Suppressor macrophage treated with lipopolysaccharide for 1 hour (primary cell): ENCODE data around the gene ANGPTL8.

ENCODE experiments used
- DNase-seq, 3 donors: peaks; one replicate each; pipeline ENCODE4 v3.0.0-alpha.2; 2020 to 2022

Gene ANGPTL8

DNA sequence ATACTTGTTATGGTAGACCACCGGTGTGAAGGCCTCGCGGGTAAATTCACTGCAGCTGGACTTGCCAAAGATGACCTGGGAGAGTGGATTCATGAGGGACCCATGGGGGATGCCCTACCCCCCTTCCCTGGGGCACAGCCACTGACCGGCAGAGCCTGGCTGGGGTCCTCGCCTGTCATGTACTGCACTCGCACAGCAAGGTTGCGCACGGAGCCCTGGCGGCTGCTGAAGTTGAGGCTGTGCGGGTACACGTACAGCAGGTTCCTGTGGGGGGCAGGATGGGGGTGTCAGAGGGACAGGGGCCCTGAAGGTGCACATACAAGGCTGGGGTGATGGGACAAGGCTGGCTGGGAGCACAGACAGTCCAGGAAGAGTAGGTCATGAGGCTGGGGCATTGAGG, 1.4 kb upstream of the ANGPTL8 start:
- no peak for DNase-seq

DNA sequence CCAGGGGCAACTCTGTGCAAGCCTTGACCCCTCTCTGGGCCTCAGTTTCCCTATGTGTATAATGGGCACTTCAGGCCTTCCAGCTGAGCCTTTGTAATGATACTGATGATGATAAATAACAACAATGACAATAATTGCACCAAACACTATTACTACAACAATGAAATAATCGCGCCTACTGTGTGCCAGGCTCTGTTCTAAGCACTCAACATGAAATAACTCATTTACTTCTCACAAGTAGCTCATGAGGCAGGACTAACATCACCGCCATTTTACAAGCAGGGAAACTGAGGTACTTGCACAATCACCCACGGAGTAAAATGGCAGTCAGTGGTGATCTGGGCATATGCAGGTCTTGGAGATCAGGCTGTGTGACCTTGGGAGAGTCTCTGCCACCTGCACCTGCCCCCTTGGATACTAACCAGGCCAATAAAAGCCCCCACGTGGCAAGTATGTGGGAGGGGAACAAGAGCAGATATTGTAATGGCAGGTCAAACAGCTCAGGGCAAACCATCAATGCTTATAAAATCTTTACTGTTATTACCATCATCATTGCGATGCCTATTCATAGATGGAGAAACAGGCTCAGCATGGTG, 540 bp upstream of the ANGPTL8 start:
- no peak for DNase-seq

DNA sequence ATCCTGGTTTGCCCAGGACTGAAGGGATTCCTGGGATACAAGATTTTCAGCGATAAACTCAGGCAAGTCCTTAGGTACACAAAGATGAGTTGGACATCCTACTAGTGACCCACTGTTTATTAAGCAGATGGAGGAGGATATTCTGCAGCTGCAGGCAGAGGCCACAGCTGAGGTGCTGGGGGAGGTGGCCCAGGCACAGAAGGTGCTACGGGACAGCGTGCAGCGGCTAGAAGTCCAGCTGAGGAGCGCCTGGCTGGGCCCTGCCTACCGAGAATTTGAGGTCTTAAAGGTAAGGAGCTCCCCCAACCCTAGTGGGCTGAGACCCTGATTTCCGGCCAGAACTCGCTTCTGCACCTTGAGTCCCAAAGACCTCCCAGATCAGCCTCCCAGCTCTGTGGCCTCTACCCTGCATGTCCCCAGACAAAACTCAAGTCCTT, 607 bp downstream of the ANGPTL8 start:
- DNase-seq: no peak

DNA sequence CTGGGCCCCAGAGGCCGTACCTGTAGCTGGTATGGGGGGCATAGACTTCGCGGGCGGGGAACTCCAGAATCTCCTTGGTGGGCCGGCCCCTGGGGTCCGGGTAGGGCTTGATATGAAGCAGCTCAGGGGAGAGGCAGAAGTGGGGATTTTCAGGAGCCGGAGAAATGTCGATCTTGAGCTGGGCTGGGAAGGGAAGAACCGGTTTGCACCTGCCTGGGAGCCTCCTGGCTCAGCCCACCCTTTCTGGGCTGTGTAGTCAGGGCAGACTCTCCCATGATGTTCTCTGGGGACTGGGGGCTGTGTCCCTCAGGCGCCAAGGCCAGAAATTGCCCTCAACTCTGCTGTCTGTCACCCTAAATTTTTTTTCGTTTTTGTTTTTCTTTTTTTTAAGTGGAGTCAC, 2.6 kb downstream of the ANGPTL8 start:
- DNase-seq: no peak

DNA sequence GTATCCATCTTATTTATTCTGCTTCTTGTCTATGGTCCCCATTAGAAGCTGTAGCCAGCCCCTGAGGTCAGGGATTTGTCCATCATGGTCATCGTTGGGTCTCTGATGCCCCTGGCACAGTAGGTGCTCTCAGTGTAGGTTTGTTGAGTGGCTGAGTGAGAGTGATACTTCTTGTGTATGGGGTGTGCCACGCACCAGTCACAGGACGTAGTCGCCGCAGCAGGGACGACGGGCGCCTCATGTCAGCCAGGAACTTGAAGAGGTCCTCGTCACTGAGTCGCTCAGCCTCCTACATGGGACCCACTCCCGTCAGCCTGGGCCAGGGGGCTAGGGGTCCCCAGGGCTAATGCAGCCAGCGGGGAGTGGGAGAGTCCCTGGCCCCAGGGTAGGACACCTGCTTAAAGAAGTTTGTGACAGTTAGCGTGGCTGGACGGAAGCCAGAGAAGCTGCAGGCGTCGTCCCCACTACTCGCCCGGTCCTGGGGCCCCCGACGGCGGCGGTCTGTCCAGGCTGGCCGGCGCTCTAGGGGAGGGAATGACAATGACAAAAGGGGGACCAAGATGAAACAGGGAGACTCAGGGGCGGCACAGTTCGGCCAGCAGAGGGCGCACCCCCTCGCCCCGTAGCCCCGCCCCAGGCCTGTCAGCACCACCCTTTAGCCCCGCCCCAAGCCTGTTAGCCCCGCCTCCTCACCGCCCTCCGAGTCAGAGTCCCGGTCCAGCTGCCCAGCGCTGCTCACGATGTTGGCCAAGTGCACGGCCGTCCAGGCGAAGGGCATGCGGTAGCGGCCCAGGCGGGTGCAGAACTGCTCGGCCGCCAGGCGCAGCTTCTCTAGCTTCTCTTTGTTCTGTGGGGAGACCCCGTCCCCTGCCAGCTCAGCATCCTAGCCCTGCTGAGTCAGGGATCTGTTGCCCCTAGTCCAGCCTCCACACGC, 3.7 kb downstream of the ANGPTL8 start:
- peak; percentile 88 to 97 (median 95) for DNase-seq

DNA sequence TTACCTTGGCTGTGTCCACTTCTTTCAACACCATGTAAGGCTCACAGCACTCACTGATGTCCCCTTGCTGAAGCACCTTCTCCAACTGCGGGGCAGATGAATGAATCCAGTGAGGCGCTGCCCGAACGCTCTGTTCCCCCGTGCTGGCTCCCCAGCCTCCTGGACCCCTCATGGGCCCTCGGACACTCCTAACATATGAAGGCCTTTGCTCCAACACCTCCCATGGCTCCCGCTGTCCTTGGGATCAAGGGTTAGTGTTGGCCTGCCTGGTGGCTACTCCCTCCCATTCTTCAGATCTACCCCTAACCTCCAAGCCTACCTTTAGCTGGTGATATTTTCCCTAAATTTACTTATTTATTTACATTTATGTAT, 4.4 kb downstream of the ANGPTL8 start:
- DNase-seq: no peak

DNA sequence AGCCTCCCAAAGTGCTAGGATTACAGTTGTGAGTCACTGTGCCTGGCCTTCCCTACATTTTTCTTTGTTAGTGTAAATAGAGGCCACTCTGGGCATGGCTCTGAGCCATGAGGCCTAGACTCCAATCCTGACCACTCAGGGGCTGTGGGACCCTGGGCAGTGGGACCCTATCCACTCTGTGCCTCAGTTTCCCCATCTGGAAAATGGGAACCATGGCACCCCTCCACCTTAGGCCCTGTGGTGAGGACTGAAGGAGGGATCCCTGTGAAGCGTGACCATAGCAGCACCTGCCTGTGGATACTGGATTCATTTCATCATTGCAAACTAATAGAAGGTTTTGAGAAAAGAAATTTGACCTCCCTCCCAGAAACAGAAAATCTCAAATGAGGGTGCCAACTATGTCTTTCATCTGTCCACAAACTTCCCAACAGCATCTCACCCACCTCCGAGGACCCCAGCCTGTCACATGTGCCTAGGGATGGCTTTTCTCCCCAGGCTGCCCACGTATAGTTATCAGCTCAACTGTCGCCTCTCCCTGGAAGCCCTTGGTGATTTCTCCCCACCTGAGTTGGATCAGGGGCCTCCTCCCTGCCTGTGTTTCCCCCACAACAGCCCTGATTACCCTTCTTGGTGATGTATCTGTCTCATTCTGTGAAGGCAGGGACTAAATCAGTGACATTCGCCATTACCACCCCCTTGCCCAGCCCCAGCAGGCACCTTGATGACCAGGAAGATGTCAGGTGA, 5.6 kb downstream of the ANGPTL8 start:
- no peak for DNase-seq

DNA sequence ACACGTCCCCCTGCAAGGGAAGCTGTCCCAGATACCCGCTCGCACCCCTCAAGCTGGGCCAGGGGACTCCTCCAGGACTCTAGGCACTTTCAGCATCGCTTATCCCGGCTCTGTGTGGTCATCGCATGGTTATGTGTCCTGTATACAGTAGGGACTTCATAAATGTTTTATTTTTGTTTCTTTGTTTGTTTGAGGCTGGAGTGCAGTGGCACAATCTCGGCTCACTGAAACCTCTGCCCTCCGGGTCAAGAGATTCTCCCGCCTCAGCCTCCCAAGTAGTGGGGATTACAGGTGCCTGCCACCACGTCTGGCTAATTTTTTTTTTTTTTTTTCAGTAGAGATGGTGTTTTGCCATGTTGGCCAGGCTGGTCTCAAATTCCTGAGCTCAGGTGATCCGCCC, 7.5 kb downstream of the ANGPTL8 start:
- no peak for DNase-seq

DNA sequence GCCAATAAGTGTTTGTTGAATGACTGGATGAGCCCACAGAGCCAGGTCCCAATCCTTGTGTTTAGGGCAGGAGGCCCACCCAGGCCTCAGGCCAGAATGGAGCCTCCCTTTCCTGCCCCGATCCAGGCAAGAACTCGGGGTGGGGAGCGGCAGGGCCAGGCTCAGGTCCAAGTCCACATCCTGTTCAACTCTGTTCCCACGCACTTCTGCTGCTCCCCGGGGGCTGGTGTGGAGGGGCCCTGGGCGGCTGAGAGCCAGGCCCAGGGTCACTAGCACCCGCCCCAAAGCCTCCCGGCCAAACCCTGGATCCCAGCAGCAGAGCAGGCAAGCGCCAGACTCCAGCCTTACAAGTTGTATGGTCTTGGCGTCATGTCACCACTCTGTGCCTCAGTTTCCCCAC, 8.0 kb downstream of the ANGPTL8 start:
- DNase-seq: no peak

DNA sequence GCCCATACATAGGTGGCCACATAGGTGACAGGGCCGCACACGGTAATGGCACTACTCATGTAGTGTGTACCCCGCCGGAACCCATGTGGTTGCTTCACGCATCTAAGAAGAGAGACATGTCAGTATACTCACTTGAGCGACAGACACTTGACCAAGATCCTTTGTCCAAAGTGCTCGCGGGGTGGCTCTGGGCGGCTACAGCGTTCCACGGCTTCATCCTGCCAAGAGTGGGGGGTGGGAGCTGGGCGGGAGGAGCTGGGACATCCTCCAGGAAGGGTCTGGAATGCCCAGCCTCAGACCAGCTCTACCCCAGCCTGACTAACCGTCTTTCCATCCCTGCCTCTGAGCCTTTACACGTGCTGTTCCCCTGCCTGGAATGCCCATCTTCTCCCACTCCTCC, 8.5 kb downstream of the ANGPTL8 start:
- DNase-seq: no peak

DNA sequence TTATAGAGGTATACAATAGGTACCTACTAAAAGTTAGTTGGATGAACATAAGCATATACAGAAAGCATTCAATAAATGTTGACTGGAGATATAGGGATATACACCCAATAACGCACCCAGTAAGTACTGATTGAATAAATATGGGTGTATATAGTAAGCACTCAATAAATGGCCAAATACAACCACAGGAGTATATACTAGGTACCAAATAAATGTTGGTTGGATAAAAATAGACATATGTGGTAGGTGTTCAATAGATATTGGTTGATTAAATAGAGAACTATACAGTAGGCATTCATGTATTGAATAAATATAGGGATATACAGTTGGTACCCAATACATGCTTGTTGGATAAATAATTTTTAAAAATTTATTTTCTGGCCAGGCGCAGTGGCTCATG, 9.4 kb downstream of the ANGPTL8 start:
- DNase-seq: no peak

DNA sequence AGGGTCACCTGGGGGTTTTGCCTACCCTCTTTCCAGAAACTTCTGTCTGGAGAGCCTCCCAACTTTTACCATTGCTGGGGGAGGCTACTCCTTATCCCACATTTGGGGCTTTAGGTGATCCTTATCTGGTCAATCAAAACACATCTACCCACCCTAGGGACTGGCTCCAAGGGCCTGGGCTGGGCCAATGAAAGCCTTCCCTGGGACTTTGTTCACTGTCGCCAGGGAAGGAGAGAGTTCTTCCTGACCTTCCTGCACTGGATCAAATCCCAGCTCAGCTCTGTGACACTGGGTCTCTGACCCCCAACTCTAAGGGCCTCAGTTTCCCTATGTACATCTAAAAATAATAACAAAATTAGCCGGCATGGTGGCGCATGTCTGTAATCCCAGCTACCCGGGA, 11.8 kb downstream of the ANGPTL8 start:
- DNase-seq: no peak

DNA sequence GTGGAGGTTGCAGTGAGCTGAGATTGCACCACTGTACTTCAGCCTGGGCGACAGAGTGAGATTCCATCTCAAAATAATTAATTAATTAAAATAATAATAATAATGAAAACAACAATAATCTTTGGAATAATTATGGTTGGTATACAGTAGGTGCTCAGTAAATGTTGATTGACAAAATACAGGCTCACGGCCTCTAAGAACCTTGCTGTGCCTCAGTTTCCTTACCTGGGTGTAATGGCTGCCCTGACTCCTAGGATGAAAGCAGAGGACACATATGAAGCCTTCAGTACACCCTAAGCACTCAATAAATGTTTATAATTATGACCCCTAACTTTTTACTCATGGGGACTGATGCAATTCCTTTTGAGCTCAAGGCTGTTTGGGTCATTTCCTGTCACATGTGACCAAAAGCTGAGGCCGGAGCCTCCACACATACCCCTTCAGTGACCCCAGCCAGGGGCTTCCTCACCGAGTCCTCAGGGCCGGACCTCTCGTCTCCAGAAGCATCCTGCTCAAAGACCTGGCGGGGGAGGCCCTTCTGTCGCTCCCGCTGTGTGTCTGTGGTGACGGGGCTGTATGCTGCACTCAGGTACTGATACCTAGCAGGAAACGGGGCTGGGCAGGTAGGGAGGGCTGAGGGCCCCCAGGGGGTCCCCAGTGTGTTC, 12.4 kb downstream of the ANGPTL8 start:
- no peak for DNase-seq

DNA sequence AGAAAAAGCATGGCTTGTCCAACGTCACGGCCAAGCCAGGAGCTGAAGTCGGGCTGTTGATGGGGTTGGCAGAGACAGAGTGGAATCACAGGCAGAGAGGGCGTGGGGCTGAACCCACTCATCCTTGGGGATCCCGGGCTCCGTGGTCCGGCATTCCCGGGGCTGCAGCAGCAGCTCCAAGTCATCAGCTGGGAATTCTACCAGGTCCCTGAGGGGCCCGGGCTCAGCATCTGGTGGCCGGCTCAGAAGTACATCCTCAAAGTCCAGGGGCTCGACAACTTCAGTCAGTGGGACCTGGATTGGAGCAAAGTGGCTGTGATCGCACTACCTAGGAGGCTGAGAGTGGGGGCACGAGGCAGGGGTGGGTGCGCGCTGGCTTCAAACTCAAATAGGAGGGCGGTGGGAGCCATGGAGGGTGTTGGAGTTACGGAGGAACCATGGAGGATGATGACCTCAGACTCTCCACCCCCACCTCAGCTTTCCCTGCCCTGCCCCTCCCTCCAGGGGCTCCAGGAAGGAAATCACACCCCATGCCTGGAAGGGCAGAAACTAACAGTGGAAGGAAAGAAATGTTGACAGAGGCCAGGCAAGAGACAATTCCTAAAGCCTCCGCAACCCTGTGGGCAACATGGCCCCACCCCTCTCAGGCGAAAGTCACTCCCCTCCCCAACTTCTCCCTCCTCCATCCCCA, 13.4 kb downstream of the ANGPTL8 start:
- DNase-seq: no peak

DNA sequence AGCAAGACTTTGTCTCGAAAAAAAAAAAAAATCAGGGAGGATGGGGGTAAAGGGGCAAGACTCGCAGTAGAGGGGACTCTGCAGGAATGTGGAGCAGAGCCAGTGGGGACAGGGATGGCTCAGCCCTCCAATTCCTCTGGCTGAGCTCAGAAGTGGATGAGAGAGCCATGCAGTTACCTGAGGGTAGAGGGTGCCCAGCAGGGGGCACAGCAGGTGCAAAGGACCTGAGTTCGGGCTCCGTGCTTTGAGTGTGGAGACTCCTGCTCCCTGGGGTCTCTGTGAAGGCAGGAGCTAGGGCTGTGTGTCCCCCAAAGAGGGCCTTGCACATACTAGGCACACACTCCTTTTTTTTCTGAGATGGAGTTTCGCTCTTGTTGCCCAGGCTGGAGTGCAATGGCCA, 15.2 kb downstream of the ANGPTL8 start:
- no peak for DNase-seq

DNA sequence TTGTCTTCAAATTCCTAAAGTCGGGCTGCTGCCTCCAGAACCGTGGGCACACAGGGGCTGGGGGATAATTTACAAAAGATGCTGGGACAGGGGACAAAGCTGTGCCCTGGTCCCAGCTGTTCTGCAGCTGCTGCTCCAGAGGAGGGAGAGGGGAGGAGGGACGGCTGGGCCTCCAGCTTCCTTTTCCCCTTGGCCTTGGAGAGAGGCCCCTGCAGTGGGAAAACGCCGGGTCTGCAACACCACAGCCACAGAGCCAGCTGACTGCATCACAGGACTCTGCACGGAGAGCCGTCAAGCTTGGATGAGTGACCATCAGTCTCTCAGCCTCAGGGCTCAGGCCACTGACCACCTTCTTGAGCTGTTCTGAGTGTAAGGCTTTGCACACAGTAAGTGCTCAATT, 16.8 kb downstream of the ANGPTL8 start:
- DNase-seq: no peak

DNA sequence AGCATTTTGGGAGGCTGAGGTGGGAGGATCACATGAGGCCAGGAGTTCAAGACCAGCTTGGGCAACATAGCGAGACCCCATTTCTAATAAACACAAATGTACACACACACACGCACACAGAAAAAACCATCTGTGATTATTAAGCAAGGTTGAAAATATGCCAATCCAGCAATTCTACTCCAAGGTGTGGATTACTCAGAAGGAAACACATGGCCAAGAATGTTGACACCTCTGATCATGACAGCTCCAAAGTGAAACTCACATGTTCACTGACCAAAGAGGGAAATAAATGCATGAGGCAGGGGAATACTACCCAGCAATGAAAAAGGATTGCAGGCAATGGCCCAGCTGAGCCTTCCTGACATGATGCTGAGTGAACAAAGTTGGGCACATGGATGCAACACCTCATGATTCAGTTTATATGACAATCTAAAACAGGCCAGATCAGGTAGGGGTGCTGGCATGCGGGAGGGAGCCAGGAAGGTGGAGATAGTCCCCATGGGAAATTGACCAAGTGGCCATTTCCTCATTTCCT, 18.5 kb downstream of the ANGPTL8 start:
- DNase-seq: no peak

DNA sequence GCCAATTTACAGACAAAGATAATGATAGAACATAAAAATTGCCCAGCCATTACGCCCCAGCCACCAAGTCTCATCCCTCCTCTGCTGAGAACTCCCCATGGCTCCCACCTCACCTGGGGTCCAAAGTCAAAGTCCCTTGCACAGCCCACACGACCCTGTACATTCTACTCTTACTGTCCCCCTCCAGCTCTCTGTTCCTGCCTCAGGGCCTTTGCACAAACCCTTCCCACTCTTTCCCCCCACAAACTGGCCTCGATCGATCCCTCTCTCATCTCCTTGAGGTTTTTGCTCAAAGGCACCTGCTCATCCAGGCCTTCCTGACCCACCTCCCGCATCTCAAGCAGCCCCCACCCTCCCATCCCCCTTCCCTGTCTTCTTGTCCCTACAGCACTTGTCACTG, 21.6 kb downstream of the ANGPTL8 start:
- no peak for DNase-seq

DNA sequence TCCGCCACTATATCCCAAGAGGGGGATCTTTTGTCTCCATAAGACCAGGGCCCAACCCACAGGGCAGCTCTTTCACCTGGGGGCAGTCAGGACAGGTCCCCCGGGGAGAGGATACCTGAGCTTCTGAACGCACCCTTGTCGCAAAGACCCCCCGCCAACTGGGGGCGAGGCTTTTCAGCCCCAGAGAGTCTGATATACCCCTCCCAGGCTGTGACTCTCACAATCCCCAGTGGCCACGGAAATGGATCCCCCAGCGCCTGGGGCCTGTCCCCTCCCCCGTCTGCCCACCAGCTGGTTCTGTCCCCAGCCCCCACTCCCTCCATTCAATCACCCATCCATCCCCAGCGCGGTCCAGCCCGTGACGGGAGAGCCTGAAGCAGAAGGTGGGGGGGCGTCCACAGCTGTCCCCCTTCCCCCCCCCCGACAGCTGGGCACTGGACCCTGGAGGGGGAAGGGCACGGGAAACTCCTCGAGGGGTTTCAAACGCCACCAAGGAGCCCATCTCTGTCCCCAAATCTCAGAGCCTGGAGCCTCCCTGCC, 22.1 kb downstream of the ANGPTL8 start:
- DNase-seq: no peak

DNA sequence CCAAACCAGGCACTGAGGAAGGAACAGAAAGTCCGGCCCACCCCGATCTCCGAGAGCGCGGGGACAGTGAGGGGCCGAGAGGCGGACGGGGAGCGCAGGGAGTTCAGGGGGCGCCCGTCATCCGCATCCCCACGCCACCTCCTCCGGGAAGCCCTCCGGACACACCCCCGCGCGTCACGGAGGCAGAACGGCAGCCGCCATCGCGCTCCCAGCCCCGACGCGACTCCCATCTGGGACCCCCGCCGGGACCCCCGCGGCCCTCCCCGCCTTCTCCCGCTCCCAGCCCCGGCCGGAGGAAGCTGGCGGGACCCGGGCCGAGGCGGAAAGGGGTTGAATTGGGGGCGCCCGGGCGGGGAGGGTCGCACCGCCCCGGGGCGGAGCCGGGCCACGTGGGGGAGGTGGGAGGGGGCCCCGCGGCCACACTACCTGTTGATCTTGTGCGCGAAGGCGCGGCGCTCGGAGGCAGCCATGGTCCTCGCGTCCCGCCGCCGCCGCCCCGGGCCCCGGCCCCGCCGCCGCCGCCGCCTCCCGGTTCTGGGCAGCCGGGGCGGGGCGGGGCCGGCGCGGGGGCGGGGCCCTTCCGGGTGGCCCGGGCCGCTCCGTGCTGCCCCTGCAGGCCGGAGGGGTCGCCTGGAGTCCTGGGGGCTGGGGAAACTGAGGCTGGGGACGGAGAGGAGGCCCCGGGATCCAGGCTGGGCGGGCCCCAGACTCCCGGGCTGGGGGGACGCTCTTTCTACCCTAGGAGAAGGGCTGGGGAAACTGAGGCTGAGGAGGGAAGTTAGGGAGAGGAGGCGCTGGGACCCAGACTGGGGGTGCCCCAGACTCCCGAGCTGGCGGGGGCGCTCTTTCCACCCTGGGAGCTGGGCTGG, 22.8 kb downstream of the ANGPTL8 start, which contains the start of gene DOCK6:
Gene DOCK6, minus strand, starts transcription at position 554 of the 869 bp plus-strand sequence. Its CDS starts 84 bp downstream, at position 470.
- DNase-seq: peak; percentile 27 to 76 (median 49)

DNA sequence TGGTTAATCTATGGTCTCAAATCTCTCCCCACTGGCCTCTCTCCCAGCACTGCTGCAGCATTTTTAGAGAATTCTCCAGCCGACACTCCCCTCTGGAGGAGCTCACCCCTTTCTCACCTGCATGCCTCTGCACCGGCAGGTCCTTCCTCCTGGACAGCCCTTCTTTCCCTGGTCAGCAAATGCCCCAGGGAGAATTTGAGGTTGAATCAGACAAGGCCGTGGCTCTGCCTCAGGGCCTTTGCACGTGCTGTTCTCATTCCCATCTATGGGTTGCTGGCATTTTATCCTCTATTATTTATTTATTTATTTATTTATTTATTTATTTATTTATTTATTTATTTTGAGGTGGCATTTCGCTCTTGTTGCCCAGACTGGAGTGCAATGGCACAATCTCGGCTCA, 24.3 kb downstream of the ANGPTL8 start:
- DNase-seq: no peak
